ENCODE measurements around the gene RHOT2.

The RHOT2 gene

DNA sequence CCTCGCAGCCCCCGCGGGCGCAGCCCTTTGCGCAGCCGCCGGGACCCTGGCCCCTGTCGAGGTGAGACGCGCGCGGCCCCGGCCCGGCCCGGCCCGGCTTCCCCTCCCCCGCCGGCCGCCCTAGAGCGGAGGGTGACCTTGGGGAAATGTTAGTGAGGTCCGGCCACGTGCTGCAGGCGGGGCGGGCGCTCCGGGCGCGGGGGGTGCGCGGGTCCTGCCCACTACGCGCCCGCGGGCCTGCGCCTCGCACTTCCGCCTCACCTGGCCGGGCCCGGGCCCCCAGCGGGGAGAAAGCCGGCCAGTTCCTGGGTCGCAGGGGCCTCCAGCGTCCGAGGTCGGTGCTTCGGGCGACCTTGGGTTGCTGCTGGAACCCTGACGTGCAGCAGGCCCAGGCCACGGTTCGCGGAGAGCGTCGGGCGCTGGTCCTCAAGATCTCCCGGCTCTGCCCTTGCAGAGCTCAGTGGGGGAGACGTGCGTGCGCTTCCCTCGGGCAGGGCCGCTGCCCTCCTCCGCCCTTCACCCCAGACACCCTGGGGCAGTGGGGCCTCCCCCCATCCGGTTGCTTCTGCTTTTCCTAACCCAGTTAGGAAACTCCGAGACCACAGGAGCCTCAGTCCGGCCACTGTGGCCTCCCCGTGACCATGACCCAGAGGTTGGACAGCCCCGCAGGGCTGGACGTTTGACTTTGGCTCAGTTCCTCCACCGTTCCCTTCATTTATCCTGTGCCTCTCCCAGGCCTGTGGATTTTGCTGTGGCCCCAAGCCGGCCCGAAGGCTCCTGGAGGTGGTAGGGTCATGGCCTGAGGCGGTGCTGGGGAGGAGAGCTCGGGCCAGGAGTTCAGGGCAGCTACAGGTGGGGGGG, 25.5 kb upstream of the RHOT2 start:
- H3K27ac ChIP-seq (ENCODE audit: low read depth, low read length): peak overlapping the region; percentile 80
- H3K36me3 ChIP-seq (ENCODE audit: insufficient read depth, low read length): no peaks in the 10 kb centered on the region
- no peaks in the 10 kb centered on the region for H3K9me3 ChIP-seq (ENCODE audit: low read length)
- peak overlapping the region; percentile 68 to 91 for H3K4me3 ChIP-seq (ENCODE audit: low read depth in 1 of 2, low read length in 2 of 2)
- peaks cover 16% of the 10 kb centered on the region for H3K4me1 ChIP-seq (ENCODE audit: insufficient read depth, low read length)
- no peaks in the 10 kb centered on the region for H3K27me3 ChIP-seq (ENCODE audit: control insufficient read depth in 1 of 2, insufficient read depth in 2 of 2, low read length in 2 of 2)
- H3K9ac ChIP-seq (ENCODE audit: low read length): peak overlapping the region; percentile 30

DNA sequence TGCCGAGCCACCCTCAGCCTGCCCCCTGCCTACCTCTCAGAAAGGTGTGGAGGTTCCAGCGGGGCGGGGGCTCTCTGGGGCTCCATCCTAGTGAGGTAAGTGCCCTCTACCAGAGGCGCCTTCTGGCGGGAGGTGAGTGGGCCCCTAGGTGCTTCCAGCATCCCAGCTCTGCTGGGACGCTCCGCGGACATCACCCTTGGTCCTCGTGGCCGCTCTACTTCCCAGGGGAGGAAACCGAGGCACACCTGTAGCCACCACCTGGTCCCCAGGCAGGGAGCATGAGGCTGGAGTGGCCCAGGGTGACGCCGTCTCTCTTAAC, 24.9 kb upstream of the RHOT2 start:
- peaks cover 21% of the 10 kb centered on the region for H3K4me1 ChIP-seq (ENCODE audit: insufficient read depth, low read length)
- peak overlapping the region; percentile 80 for H3K27ac ChIP-seq (ENCODE audit: low read depth, low read length)
- H3K27me3 ChIP-seq (ENCODE audit: control insufficient read depth in 1 of 2, insufficient read depth in 2 of 2, low read length in 2 of 2): no peaks in the 10 kb centered on the region
- H3K9ac ChIP-seq (ENCODE audit: low read length): peak overlapping the region; percentile 30
- peak overlapping the region; percentile 68 to 91 for H3K4me3 ChIP-seq (ENCODE audit: low read depth in 1 of 2, low read length in 2 of 2)
- no peaks in the 10 kb centered on the region for H3K36me3 ChIP-seq (ENCODE audit: insufficient read depth, low read length)
- no peaks in the 10 kb centered on the region for H3K9me3 ChIP-seq (ENCODE audit: low read length)

DNA sequence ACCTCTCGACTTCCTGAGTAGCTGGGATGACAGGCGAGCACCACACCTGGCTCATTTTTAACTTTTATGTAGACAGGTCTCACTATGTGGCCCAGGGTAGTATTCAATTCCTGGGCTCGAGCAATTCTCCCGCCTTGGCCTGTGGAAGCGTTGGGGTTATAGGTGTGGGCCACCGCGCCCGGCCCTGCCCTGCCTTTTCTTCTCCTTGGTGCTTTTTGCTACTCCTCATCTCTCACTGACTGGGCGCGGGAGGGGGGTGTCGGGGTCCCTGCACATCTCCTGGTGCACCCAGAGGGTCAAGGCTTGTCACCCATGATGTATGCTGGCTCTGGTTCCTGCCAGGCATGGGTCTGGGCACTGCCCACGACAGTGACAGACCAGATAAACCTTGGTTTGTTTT, 23.4 kb upstream of the RHOT2 start:
- Histone ChIP-seq H3K4me1 (ENCODE audit: insufficient read depth, low read length) (peaks cover 26% of the 10 kb centered on the region), H3K27ac (ENCODE audit: low read depth, low read length) (no peak overlapping the region), H3K9ac (ENCODE audit: low read length) (no peak overlapping the region), H3K4me3 (ENCODE audit: low read depth in 1 of 2, low read length in 2 of 2) (no peak overlapping the region), H3K9me3 (ENCODE audit: low read length) (no peaks in the 10 kb centered on the region), H3K36me3 (ENCODE audit: insufficient read depth, low read length) (no peaks in the 10 kb centered on the region), H3K27me3 (ENCODE audit: control insufficient read depth in 1 of 2, insufficient read depth in 2 of 2, low read length in 2 of 2) (no peaks in the 10 kb centered on the region)

DNA sequence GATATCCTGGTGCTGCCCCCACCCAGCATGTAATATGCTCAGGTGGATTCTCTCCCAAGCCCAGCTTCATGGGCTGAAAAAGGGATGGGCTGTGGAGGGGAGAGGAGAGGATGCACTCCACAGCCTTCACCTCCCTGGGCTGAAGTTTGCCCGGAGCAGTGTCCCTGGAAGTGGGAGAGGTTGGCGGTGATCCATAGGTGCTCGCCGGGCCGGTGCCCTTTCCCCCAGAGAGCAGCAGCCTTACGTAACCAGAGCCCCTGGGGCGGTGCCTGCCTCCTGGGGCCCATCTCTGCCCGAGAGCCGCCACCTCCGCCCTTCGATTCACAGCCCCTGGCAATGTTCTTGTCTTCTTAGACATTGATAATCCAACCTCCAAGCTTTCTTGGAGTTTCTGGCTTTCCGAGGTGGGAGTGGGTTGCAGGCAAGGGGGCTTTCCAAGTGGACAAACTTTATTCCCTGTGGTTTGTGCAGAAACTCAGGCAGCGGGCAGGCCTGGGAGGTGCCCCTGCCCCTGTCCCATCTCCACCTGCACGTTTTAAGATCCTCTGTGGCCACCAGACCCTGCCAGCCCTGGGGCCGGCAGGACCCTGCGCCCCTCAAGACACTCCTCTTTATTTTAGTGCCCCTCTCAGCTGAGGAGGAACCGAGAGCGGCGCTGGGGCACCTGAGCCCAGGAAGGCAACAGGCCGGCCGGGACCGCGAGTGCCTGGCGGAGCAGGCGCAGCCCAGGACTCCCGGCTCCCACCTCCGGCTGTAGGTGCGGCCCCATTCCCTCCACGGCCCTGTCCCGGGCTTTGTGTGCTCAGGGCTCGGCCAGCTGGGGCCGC, 21.9 kb upstream of the RHOT2 start:
- Histone ChIP-seq H3K36me3 (ENCODE audit: insufficient read depth, low read length) (no peaks in the 10 kb centered on the region), H3K4me3 (ENCODE audit: low read depth in 1 of 2, low read length in 2 of 2) (no peak overlapping the region), H3K4me1 (ENCODE audit: insufficient read depth, low read length) (peaks cover 36% of the 10 kb centered on the region), H3K27me3 (ENCODE audit: control insufficient read depth in 1 of 2, insufficient read depth in 2 of 2, low read length in 2 of 2) (no peaks in the 10 kb centered on the region), H3K9ac (ENCODE audit: low read length) (no peak overlapping the region), H3K9me3 (ENCODE audit: low read length) (no peaks in the 10 kb centered on the region), H3K27ac (ENCODE audit: low read depth, low read length) (no peak overlapping the region)

DNA sequence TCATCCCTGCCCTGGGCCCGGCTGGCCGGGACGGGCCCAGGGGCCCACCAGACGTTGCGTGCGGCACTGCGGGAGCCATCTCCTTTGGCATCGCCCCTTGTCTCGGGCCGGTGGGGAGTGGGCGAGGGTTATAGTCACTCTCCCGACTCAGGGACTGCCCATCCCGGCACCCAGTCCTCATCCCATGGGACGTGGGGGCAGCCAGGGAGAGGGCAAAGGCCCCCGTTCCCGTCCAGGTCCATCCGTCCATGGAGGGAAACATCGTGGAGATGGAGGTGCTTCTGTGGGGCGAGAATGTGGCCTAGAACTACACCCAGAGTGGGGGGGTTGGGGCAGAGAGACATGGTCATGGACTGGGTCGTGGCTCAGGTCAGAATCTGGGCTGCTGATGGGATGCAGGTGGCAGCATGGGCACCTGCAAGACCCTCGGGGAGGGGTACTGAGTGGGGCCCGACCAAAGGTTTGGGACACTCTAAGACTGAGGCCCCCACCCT, 21.2 kb upstream of the RHOT2 start:
- H3K27ac ChIP-seq (ENCODE audit: low read depth, low read length): no peak overlapping the region
- no peak overlapping the region for H3K9ac ChIP-seq (ENCODE audit: low read length)
- H3K27me3 ChIP-seq (ENCODE audit: control insufficient read depth in 1 of 2, insufficient read depth in 2 of 2, low read length in 2 of 2): no peaks in the 10 kb centered on the region
- no peaks in the 10 kb centered on the region for H3K36me3 ChIP-seq (ENCODE audit: insufficient read depth, low read length)
- H3K4me3 ChIP-seq (ENCODE audit: low read depth in 1 of 2, low read length in 2 of 2): no peak overlapping the region
- no peaks in the 10 kb centered on the region for H3K9me3 ChIP-seq (ENCODE audit: low read length)
- H3K4me1 ChIP-seq (ENCODE audit: insufficient read depth, low read length): peaks cover 36% of the 10 kb centered on the region

DNA sequence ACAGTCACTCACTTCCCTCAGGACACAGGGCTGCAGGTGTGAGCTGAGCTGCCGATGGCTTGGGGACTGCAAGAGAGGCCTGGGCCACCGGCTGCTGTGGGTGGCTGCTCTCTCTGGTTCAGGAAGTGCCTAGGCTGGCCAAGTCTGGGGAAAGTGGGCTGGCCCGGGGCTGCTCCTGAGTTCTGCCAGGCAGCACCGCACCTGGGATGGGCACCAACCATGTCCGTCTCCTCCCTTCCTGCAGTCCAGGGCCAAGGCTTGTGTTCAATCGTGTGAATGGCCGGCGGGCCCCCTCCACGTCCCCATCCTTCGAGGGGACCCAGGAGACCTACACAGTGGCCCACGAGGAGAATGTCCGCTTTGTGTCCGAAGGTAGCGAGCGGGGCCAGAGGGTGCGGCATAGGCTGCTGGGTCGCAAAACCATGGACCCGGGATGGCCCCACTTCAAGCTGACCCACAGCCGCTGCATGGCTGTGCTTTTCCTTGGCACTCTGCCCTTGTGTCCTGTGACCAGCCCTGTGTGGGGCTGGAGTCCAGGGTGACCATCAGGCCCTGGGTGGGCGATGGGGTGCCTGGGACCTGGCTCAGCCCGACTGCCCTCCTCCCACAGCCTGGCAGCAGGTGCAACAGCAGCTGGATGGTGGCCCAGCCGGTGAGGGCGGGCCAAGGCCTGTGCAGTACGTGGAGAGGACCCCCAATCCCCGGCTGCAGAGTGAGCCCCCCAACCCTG, 20.6 kb upstream of the RHOT2 start:
- no peak overlapping the region for H3K4me3 ChIP-seq (ENCODE audit: low read depth in 1 of 2, low read length in 2 of 2)
- H3K9me3 ChIP-seq (ENCODE audit: low read length): no peaks in the 10 kb centered on the region
- no peaks in the 10 kb centered on the region for H3K36me3 ChIP-seq (ENCODE audit: insufficient read depth, low read length)
- H3K9ac ChIP-seq (ENCODE audit: low read length): no peak overlapping the region
- no peaks in the 10 kb centered on the region for H3K27me3 ChIP-seq (ENCODE audit: control insufficient read depth in 1 of 2, insufficient read depth in 2 of 2, low read length in 2 of 2)
- peaks cover 36% of the 10 kb centered on the region for H3K4me1 ChIP-seq (ENCODE audit: insufficient read depth, low read length)
- peak overlapping the region; percentile 92 for H3K27ac ChIP-seq (ENCODE audit: low read depth, low read length)

DNA sequence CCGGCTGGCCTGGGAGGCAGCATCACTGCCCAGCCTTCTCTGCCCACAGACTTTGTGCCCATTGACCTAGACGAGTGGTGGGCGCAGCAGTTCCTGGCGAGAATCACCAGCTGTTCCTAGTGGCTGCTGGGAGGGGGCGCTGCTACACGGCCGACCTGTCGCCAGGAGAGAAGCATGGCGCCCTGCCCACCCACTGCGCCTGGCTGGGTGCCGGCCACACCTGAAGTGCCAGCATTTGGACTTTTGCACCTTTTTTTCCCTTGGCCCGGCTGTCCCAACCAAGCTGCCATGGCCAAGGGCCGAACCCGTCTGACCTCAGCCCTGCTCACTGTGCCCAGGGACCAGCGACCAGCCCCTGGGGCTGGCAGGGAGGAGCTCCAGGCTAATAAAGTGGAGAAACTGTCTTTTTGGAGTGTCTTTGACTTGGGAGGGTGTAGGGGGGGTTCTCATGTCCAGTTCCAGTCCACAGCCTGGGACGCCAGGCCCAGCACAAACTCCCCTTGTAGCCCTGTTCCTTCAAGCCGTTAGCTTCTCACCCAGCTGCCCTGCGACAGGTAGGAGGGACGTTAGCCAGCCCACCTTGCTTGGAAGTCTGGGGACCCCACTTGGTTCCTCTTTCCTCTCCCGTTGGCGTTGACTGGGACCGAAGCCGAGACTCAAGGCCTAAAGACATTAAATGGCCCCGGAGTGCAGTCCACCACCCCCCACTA, 19.7 kb upstream of the RHOT2 start:
- Histone ChIP-seq H3K27me3 (ENCODE audit: control insufficient read depth in 1 of 2, insufficient read depth in 2 of 2, low read length in 2 of 2) (no peaks in the 10 kb centered on the region), H3K9ac (ENCODE audit: low read length) (peak overlapping the region; percentile 86), H3K9me3 (ENCODE audit: low read length) (no peaks in the 10 kb centered on the region), H3K4me3 (ENCODE audit: low read depth in 1 of 2, low read length in 2 of 2) (peak overlapping the region; percentile 86 to 95), H3K36me3 (ENCODE audit: insufficient read depth, low read length) (no peaks in the 10 kb centered on the region), H3K27ac (ENCODE audit: low read depth, low read length) (peak overlapping the region; percentile 92), H3K4me1 (ENCODE audit: insufficient read depth, low read length) (peaks cover 28% of the 10 kb centered on the region)

DNA sequence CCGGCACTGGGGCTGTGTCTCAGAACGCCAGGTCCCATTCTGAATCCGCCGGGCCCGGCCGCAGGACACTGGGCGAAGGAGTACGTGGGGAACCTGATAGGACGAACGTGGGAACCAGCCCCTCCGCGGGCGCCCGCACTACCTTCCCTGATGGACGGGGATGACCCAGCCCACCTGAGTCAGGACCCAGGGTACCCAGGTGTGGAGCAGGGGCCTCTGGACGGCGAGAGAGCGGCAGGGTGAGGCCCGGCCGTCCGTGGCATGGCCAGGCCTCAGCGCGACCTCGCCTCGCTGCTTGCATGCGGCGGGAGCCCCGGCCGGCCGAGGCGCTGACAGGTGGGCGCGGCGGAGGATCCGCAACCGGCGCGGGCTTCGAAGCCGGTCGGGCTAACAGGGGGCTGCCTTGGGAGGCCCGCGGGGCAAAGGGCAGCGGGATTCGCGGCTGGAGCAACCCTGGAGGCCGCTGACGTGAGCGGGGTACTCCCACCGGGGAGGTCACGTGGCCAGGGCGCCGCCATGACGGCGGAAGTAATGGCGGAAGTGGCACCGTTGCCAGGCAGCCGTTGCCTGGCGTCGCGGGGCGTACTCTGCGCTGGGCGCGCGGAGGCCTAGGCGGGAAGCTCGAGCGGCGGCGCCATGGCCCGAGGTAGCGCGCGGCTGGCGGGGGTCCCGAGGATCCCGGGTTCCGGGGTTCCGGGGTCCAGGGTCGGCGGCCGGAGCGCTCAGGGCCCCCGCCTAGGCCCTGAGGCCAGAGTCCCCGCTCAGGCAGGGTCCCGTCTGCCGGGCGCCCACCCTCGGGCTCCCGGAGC, 18.9 kb upstream of the RHOT2 start, which contains the start of gene WDR90:
WDR90 (plus strand) TSS at position 585 of the 809 bp plus-strand sequence; CDS start at position 637, 52 bp downstream.
- H3K36me3 ChIP-seq (ENCODE audit: insufficient read depth, low read length): no peaks in the 10 kb centered on the region
- peak within 1 kb of the TSS; percentile 86 for H3K9ac ChIP-seq (ENCODE audit: low read length)
- no peaks in the 10 kb centered on the region for H3K27me3 ChIP-seq (ENCODE audit: control insufficient read depth in 1 of 2, insufficient read depth in 2 of 2, low read length in 2 of 2)
- no peaks in the 10 kb centered on the region for H3K9me3 ChIP-seq (ENCODE audit: low read length)
- H3K4me1 ChIP-seq (ENCODE audit: insufficient read depth, low read length): peaks cover 27% of the 10 kb centered on the region
- peak within 1 kb of the TSS; percentile 86 to 95 for H3K4me3 ChIP-seq (ENCODE audit: low read depth in 1 of 2, low read length in 2 of 2)
- H3K27ac ChIP-seq (ENCODE audit: low read depth, low read length): peak within 1 kb of the TSS; percentile 92

DNA sequence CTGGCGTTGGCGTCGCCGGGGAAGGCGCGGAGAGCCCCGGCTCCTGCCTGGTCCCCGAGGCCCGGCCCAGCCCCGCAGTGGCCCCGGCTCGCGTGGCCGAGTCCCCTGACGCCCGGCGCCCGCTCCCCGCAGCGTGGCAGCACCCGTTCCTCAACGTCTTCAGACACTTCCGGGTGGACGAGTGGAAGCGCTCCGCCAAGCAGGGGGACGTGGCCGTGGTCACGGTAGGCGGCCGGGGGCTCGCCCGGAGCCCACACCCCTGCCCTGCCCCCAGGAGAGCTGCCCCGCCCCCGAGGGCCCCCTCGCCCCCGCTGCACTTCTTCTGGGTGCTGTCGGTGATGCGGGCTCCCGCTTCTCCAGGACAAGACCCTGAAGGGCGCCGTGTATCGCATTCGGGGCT, 18.3 kb upstream of the RHOT2 start:
- H3K27me3 ChIP-seq (ENCODE audit: control insufficient read depth in 1 of 2, insufficient read depth in 2 of 2, low read length in 2 of 2): no peaks in the 10 kb centered on the region
- H3K9ac ChIP-seq (ENCODE audit: low read length): no peak overlapping the region
- H3K36me3 ChIP-seq (ENCODE audit: insufficient read depth, low read length): no peaks in the 10 kb centered on the region
- peaks cover 27% of the 10 kb centered on the region for H3K4me1 ChIP-seq (ENCODE audit: insufficient read depth, low read length)
- peak overlapping the region; percentile 86 to 95 for H3K4me3 ChIP-seq (ENCODE audit: low read depth in 1 of 2, low read length in 2 of 2)
- no peaks in the 10 kb centered on the region for H3K9me3 ChIP-seq (ENCODE audit: low read length)
- peak overlapping the region; percentile 92 for H3K27ac ChIP-seq (ENCODE audit: low read depth, low read length)

DNA sequence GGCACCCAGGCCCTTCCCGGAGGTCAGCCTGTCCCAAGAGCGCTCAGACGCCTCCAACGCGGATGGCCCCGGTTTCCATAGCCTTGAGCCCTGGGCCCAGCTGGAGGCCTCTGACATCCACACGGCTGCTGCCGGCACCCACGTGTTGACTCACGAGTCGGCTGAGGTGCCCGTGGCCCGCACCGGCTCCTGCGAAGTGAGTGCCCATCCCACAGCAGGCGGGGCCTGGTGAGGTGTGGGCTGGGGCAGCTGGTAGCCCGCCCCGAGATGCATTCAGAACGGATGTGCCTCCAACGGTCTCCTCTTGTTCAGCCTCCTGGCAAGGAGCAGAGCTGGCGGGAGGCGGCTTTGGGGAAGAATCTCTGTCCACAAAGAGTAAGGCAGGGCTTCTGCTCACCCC, 16.1 kb upstream of the RHOT2 start:
- Histone ChIP-seq H3K27me3 (ENCODE audit: control insufficient read depth in 1 of 2, insufficient read depth in 2 of 2, low read length in 2 of 2) (no peaks in the 10 kb centered on the region), H3K27ac (ENCODE audit: low read depth, low read length) (no peak overlapping the region), H3K4me3 (ENCODE audit: low read depth in 1 of 2, low read length in 2 of 2) (no peak overlapping the region), H3K9ac (ENCODE audit: low read length) (no peak overlapping the region), H3K36me3 (ENCODE audit: insufficient read depth, low read length) (no peaks in the 10 kb centered on the region), H3K4me1 (ENCODE audit: insufficient read depth, low read length) (peaks cover 25% of the 10 kb centered on the region), H3K9me3 (ENCODE audit: low read length) (no peaks in the 10 kb centered on the region)
